ENCODE results near the gene NFX1.

DNA sequence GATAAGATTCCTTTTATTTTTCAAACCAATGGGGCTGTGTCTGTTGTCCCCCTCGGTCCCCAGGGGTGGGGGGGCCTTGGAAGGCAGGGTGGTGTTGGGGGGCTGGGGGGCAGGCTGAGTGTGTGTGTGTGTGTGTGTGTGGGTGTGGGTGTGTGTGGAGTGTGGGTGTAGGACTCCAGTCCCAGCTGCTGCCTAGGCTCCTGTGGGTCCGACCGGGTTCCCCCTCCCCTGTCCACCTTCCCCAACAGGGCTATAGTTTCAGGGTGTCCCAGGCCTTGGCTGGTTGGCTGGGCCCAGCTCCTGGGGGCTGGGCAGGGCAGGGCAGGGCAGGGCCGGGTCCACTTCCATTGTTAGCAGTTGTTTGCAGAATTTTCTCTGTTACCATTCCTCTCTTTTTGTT, 2.1 kb upstream of the NFX1 start:
- TF ChIP-seq POLR2A (IDR thresholded peaks at IDR 0.05), result no peak
- TF ChIP-seq, protein P1, sequence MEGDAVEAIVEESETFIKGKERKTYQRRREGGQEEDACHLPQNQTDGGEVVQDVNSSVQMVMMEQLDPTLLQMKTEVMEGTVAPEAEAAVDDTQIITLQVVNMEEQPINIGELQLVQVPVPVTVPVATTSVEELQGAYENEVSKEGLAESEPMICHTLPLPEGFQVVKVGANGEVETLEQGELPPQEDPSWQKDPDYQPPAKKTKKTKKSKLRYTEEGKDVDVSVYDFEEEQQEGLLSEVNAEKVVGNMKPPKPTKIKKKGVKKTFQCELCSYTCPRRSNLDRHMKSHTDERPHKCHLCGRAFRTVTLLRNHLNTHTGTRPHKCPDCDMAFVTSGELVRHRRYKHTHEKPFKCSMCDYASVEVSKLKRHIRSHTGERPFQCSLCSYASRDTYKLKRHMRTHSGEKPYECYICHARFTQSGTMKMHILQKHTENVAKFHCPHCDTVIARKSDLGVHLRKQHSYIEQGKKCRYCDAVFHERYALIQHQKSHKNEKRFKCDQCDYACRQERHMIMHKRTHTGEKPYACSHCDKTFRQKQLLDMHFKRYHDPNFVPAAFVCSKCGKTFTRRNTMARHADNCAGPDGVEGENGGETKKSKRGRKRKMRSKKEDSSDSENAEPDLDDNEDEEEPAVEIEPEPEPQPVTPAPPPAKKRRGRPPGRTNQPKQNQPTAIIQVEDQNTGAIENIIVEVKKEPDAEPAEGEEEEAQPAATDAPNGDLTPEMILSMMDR (IDR thresholded peaks at IDR 0.05), result no peak
